ENCODE data around the gene VPS4A.

The VPS4A gene

DNA sequence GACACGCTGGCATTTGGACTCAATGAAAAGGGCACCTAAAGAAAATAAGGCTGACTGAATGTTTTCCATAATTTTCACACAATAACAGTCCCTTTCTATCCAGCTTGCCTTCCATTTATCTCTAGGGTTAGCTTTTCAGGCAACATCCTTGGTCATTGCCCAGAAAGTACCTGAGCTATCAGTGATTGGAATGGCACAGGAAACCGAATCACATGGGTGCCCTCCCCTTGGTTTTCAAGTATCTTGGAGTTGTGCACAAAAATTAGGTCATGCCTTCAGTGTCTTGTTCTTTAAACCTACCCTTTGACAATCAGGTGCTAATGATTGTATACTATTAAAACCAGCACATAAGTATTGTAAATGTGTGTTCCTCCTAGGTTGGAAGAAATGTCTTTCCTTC lies 3.3 kb upstream of the VPS4A start:
- DNase-seq: no peak

- DNase-seq: no peak
Observed at GRCh38 chr16:69309316-69309715, 1.8 kb upstream of the VPS4A start.

GRCh38 chr16:69311533-69312387 lies 610 bp downstream of the VPS4A start:
- DNase-seq: peak; percentile 81

DNA sequence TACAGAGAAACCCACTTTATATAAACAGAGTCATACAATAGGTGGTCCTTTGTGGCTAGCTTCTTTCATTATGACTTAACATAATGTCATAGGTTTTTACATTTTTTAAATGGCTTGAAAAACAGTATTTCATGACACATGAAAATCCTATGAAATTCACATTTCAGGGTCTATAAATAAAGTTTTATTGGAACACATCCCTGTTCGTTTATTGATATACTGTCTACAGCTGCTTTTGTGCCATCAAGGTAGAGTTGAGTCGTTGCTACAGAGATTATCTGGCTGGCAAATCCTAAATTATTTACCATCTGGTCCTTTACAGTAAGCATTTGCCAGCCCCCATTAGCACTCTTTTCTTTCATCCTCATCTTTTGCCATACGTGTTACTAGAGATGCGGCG lies 2.3 kb downstream of the VPS4A start:
- no peak for DNase-seq

DNA sequence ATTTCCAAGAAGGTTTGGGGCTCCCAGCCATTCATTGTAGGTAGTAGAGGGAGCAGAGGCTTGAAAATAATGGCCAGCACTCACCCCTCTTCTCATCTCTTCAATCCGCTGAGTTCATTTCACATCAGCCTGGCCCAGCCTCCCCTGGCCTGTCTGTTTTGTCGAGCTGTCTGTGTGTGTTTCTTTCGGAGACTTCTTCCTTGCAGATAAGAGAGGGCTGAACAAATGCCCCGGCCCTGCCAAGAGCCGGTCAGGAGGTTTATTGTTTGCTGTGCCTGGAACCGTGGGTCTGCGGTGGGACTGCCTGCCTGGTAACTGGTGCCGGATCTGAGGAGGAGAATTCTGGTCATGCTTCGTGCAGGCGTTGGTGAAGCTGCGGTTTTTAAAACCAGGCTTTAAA lies 3.4 kb downstream of the VPS4A start:
- DNase-seq: no peak

DNA sequence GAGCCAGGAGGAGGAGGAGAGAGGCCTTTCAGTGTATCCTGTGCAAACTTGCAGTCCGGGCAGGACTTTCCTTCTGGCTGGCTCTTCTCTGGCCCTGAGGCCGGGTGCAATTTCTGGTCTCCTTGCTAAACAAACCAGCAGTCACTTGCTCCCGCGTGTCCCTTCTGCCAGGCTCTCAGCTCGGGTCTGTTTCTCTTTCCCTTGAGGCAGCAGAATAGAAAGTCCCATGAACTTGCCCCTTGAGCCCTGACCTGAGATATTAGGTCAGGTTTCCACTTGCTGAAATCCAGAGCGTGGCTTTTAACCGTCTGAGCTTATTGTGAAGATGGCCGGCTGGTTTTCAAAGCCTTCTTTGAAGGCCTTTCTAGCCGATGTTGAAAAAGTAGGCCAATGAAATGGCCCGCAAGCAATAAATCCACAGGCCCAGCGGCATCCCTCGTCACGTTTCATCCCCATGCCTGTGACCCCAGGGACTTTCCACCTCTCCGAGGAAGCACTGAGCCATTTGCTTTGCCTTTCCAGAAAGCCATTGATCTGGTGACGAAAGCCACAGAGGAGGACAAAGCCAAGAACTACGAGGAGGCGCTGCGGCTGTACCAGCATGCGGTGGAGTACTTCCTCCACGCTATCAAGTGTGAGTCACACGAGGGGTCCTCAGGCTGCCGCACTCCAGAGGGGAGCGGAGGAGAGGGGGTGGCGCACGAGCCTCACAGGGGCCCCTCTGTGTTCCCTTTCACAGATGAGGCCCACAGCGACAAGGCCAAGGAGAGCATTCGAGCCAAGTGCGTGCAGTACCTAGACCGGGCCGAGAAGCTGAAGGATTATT lies 4.5 kb downstream of the VPS4A start:
- DNase-seq: no peak

DNA sequence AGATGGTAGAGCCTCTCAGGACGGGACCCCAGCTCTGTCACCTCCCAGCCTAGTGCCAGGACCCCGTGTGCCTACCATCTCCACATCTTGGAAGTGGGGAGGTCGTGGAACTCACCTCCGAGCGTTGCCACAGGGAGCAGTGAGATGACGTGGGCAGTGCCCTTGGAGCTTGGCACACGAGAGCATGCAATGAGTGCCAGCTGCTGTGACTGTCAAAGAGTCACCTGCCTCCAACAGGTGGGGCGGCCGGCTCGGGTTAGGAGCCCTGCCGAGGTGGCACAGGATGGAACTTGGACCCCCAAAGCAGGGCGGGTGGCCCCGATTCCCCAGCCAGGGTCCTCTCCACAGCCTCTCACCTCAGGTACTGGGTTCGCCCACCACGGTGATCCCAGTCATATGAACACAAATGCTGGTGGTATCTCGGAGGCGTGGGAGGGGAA lies 5.5 kb downstream of the VPS4A start:
- no peak for DNase-seq

DNA sequence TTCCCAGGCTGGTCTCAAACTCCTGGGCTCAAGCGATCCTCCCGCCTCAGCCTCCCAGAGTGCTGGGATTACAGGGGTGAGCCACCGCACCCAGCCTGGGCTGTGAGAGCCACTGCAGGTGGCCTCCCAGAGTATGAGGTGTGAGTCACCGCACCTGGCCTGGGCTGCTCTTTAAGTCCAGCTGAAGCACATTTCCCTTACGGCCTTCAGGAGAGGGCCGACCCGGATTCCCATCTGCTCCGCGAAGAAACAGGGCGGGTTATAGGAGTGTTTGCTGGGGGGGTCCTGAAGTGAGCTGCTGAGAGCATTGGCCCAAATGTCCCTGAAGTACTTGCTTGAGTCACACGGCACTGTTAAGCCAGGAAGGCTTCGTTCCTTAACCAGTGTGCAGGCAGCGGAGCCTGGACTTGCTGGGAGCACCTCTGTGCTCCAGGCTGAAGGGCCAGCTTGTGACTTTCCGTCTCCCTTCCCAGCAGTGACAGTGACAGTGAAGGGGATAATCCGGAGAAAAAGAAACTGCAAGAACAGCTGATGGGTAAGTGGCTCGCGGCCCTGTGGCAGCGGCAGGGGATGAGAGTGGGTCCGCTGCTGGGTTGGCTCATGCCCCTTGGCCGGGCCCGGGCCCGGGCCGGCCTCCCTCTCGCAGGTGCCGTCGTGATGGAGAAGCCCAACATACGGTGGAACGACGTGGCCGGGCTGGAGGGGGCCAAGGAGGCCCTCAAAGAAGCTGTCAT lies 7.2 kb downstream of the VPS4A start:
- no peak for DNase-seq

GRCh38 chr16:69318911-69319289 lies 7.8 kb downstream of the VPS4A start:
- DNase-seq: no peak

GRCh38 chr16:69319381-69319780 lies 8.2 kb downstream of the VPS4A start:
- DNase-seq: no peak

DNA sequence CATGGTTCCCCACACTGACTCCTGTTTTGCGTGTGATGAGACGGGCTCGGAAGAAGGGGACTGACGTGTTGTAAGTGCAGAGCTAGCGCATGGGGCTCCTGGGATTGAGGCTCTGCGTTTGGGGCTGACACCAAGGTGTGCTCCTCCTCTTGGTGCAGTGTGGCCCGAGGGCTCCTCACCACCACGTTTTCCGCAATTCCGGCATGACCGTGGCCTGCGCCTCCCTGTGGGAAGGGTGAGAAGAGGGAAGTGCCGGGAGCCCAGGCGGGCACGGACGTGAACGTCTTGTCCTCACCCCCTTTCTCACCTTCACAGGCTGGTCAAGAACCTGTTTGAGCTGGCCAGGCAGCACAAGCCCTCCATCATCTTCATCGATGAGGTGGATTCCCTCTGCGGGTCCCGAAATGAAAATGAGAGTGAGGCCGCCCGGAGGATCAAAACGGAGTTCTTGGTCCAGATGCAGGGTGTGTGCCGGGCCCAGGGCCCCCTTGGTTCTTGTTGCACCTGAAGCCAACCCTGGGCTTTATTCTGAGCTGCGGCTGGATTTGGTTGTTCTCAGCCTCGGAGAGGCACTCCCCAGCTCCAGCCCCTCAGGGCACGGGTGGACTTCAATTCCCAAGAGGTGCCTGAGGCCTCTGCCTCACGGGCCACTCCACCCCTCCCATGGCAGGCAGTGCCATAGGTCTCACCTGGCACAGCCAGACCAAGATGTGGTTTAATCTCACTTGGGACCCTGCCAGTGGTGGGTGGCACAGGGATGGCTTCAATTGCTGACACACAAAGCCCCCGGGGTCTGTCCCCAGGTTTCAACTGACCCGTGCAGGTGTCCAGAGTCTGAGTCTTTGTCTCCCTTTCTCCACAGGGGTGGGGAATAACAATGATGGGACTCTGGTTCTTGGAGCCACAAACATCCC lies 8.9 kb downstream of the VPS4A start:
- DNase-seq: no peak

GRCh38 chr16:69320740-69321073 lies 9.6 kb downstream of the VPS4A start:
- no peak for DNase-seq

DNA sequence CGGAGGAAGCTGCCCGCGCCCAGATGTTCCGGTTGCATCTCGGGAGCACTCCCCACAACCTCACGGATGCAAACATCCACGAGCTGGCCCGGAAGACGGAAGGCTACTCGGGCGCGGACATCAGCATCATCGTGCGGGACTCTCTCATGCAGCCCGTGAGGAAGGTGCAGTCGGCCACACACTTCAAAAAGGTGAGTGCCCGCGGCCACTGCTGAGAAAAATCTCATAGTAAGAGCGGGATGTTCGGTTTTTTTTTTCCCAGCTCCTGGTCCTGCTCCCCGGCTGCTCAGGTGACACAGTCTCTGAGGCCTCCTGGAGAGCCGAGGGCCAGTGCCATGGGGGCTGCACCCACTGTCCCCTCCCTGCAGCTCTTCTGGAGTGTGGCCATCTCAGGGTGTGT lies 9.9 kb downstream of the VPS4A start:
- DNase-seq: no peak

- no peak for DNase-seq
Observed at GRCh38 chr16:69322343-69322742, 11.2 kb downstream of the VPS4A start.

DNA sequence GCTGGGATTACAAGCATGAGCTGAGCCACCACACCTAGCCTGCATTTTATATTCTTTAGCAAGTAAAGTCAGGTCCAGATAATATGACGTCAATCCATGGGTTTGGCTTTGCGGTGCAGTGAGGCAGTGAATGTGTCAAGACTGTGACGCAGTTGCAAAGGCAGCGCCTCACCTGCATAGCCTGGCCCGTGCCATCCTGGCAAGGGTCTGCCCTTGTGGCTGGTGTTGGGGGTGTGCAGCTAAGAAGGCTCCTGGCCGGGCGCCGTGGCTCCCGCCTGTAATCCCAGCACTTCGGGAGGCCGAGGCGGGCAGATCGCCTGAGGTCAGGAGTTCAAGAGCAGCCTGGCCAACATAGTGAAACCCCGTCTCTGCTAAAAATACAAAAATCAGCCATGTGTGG lies 12.3 kb downstream of the VPS4A start:
- no peak for DNase-seq

- DNase-seq: no peak
Observed at GRCh38 chr16:69324013-69324531, 12.9 kb downstream of the VPS4A start.

DNA sequence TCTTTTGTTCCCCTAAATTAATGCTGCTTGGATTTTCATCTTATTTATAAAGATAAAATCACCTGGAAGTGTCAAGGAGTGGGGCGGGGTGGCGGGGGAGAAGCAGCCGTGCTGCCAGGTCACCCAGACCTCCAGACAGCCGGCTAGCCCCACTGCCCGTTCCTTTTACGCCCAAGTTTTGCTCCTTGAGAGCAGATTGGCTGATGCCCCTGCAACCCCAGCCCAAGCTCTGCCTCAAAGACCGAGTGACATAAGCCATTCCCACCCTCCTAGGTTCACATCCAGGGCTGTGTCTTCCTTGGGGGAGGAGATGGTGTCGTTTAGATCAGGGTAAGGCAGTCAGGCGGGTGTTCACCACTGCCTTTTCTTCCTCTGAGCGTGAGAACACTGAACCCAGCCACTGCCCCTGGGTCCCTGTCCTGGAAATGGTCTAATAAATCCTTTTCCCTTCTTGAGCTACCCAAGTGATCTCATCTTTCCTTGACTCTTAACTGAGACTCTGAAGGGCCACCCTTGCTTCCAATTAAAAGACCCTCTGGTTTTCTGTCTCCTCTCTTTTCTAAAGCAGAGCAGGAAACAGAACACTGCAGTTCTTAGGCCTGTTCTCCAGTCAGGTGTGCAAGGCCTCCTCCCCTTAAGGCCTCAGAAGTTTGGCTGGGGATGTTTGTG lies 13.6 kb downstream of the VPS4A start:
- no peak for DNase-seq

GRCh38 chr16:69325784-69326171 lies 14.6 kb downstream of the VPS4A start:
- DNase-seq: no peak

GRCh38 chr16:69326172-69326873 lies 15.2 kb downstream of the VPS4A start:
- no peak for DNase-seq

GRCh38 chr16:69327585-69328310 lies 16.6 kb downstream of the VPS4A start:
- no peak for DNase-seq
